Measurements from ENCODE around the gene IL31RA.

Gene IL31RA

DNA sequence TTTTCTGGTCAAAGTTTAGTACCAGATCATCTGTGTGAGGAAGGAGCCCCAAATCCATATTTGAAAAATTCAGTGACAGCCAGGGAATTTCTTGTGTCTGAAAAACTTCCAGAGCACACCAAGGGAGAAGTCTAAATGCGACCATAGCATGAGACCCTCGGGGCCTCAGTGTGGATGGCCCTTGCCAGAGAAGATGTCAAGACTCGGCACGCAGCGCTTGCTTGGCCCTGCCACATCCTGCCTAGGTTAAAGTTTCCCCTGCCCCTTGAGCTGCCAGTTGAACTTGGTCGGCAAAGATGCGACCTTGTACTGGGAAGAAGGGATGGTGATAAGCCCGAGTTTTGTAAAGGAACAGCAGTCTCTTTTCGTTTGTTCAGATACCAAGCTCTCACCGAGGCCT is 65.8 kb downstream of the IL31RA start:
- no peak for DNase-seq
- WGBS (ENCODE audit: insufficient coverage) = 91% methylated on average over 10 of the region's 10 CpGs
- Histone ChIP-seq H3K4me1 (ENCODE audit: control extremely low read depth in 1 of 4, control insufficient read depth in 4 of 4, insufficient read depth in 4 of 4, low read length in 3 of 4) (peaks cover 0 to 12% (median 3%) of the 10 kb centered on the region in 4 experiments), H3K4me3 (ENCODE audit: control insufficient read depth in 1 of 7, extremely low read depth in 1 of 7, insufficient read depth in 4 of 7, low read depth in 2 of 7, low read length in 6 of 7) (no peak overlapping the region), H3K27me3 (replicated peaks in 2 of 5; ENCODE audit: control insufficient read depth in 4 of 5, insufficient read depth in 5 of 5, low read length in 4 of 5) (no peaks in the 10 kb centered on the region), H3K36me3 (ENCODE audit: control insufficient read depth in 4 of 4, insufficient read depth in 4 of 4, low read length in 3 of 4) (no peaks in the 10 kb centered on the region), H3K9me3 (ENCODE audit: control extremely low read depth in 1 of 5, control insufficient read depth in 4 of 5, insufficient read depth in 2 of 5, low read depth in 1 of 5, low read length in 4 of 5) (no peaks in the 10 kb centered on the region), H3K27ac (ENCODE audit: insufficient read depth in 1 of 2, low read depth in 1 of 2, low read length in 2 of 2, poor library complexity in 1 of 2, severe bottlenecking in 2 of 2) (no peak overlapping the region)
- ChIA-PET POLR2A (no interaction called here), CTCF (interaction anchor here (0.6 to 1.1 kb wide), 3 partner anchors 10 to 547 kb away, joined by 3 read pairs; no protein-coding TSS in a partner anchor)

DNA sequence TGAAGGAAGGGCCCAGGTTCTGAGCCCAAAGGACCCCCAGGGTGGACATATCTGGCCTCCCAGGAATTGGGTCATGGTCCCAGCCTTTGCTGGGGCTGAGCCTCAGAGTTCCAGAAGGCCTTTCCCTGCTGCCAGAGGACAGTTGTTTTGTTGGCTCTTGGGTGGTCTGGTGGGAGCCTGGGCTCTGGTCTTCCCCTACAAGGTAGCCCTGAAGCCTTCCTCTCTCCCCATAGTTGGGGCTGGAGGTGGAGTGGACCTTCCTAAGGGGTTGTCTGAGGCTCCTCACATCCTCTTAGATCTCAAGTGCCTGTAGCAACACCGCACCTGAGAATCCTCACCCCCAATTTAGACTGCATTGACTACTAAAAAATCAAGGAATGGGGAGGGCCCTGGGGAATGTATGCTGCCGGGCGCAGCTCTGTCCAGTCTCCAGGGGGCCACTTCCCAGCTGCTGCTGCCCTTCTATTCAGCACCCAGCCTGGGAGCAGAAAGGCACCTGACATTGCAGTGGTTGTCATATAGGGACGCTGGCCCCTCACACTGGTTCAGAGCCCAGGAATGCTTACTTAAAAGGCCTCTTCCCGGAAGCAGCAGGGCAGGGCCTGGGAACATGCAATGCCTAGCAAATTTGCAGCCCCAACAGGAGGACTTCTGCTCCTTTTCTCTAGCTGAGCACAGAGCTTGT is 66.4 kb downstream of the IL31RA start:
- WGBS (ENCODE audit: insufficient coverage) = 100% methylated on average over 4 of the region's 5 CpGs
- Histone ChIP-seq H3K4me1 (ENCODE audit: control extremely low read depth in 1 of 4, control insufficient read depth in 4 of 4, insufficient read depth in 4 of 4, low read length in 3 of 4) (peaks cover 0 to 16% (median 3%) of the 10 kb centered on the region in 4 experiments), H3K27ac (ENCODE audit: insufficient read depth in 1 of 2, low read depth in 1 of 2, low read length in 2 of 2, poor library complexity in 1 of 2, severe bottlenecking in 2 of 2) (no peak overlapping the region), H3K4me3 (ENCODE audit: control insufficient read depth in 1 of 7, extremely low read depth in 1 of 7, insufficient read depth in 4 of 7, low read depth in 2 of 7, low read length in 6 of 7) (no peak overlapping the region), H3K27me3 (replicated peaks in 2 of 5; ENCODE audit: control insufficient read depth in 4 of 5, insufficient read depth in 5 of 5, low read length in 4 of 5) (no peaks in the 10 kb centered on the region), H3K9me3 (ENCODE audit: control extremely low read depth in 1 of 5, control insufficient read depth in 4 of 5, insufficient read depth in 2 of 5, low read depth in 1 of 5, low read length in 4 of 5) (no peaks in the 10 kb centered on the region), H3K36me3 (ENCODE audit: control insufficient read depth in 4 of 4, insufficient read depth in 4 of 4, low read length in 3 of 4) (no peaks in the 10 kb centered on the region)
- POLR2A ChIA-PET = no interaction called here
- no peak for DNase-seq
- CTCF ChIA-PET = no interaction called here

DNA sequence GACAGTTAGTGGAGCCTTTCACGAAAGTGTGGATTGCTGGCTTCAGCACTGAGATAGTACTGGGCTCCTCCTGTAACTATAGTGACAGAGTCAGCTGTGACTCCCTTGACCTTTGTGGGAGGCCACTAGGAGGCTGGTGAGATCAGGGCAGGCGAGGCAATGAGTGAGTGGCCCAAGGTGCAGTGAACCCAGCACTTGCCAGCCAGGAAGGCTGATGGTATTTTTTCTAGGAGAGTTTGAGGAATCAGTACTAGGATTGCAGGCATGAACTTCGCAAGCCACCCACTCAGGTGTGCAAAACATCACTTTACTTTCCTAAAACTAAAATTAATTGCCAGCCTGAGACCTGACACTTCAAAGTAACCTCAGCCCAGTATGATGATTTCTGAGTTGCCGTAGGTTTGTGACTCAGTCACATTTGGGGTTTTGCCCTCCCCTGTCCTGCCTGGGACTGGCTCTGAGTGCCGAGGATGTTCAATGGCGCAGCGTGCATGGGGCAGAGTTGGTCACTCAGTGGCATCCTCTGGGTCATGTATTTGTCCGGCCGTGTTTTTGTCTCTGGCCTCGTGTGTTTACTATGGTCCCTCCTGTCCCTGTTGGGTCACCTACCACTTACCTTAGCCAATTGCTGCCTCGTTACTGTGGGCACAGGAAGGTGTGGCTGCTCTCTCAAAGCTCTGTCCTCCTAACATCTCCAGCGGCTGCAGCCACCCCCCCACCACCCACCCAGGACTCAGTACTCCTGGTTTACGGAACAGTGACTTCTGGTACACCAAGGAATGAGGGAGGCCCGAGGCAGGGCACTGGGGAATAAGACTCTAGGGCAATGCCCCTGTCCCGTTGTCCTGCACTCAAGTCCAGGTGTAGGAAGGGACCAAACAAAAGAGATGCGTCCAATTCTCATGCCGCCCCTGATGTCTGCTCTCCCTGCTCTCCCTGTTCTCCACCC is 67.2 kb downstream of the IL31RA start:
- H3K36me3 ChIP-seq (ENCODE audit: control insufficient read depth in 4 of 4, insufficient read depth in 4 of 4, low read length in 3 of 4) = no peaks in the 10 kb centered on the region
- DNase-seq = no peak
- H3K4me1 ChIP-seq (ENCODE audit: control extremely low read depth in 1 of 4, control insufficient read depth in 4 of 4, insufficient read depth in 4 of 4, low read length in 3 of 4) = peaks cover 0 to 22% (median 8%) of the 10 kb centered on the region in 4 experiments
- H3K27ac ChIP-seq (ENCODE audit: insufficient read depth in 1 of 2, low read depth in 1 of 2, low read length in 2 of 2, poor library complexity in 1 of 2, severe bottlenecking in 2 of 2) = no peak overlapping the region
- ChIA-PET POLR2A (no interaction called here), CTCF (no interaction called here)
- WGBS (ENCODE audit: insufficient coverage) = 98% methylated on average over 14 of the region's 17 CpGs
- no peaks in the 10 kb centered on the region for H3K9me3 ChIP-seq (ENCODE audit: control extremely low read depth in 1 of 5, control insufficient read depth in 4 of 5, insufficient read depth in 2 of 5, low read depth in 1 of 5, low read length in 4 of 5)
- H3K4me3 ChIP-seq (ENCODE audit: control insufficient read depth in 1 of 7, extremely low read depth in 1 of 7, insufficient read depth in 4 of 7, low read depth in 2 of 7, low read length in 6 of 7) = no peak overlapping the region
- no peaks in the 10 kb centered on the region for H3K27me3 ChIP-seq (replicated peaks in 2 of 5; ENCODE audit: control insufficient read depth in 4 of 5, insufficient read depth in 5 of 5, low read length in 4 of 5)

DNA sequence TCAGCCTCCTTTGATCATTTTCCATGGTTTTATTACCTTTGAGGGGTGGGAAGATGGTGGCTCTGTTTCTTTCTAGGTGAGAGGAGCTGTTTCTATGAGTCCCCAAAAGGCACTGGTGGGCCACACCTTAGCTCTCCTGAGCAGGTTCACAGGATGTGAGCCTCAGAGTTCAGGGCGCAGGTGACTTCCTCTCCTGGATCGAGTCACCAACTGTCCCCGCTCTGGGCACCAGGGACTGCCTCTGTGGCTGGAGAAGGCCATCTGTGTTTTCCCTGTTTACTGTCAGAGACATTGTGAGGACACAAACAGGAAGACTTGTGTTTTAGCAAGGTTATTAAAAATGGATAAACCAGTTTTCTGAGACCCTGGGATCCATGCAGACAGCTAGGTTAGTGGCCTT is 68.5 kb downstream of the IL31RA start:
- 47% methylated on average over 3 of the region's 3 CpGs for WGBS (ENCODE audit: insufficient coverage)
- POLR2A ChIA-PET = interaction anchor here (0.8 kb wide), 1 partner anchor 17 kb away, joined by 3 read pairs; no protein-coding TSS in a partner anchor
- Histone ChIP-seq H3K4me3 (ENCODE audit: control insufficient read depth in 1 of 7, extremely low read depth in 1 of 7, insufficient read depth in 4 of 7, low read depth in 2 of 7, low read length in 6 of 7) (no peak overlapping the region), H3K36me3 (ENCODE audit: control insufficient read depth in 4 of 4, insufficient read depth in 4 of 4, low read length in 3 of 4) (no peaks in the 10 kb centered on the region), H3K27me3 (replicated peaks in 2 of 5; ENCODE audit: control insufficient read depth in 4 of 5, insufficient read depth in 5 of 5, low read length in 4 of 5) (no peaks in the 10 kb centered on the region), H3K4me1 (ENCODE audit: control extremely low read depth in 1 of 4, control insufficient read depth in 4 of 4, insufficient read depth in 4 of 4, low read length in 3 of 4) (peaks cover 0 to 30% (median 14%) of the 10 kb centered on the region in 4 experiments), H3K9me3 (ENCODE audit: control extremely low read depth in 1 of 5, control insufficient read depth in 4 of 5, insufficient read depth in 2 of 5, low read depth in 1 of 5, low read length in 4 of 5) (no peaks in the 10 kb centered on the region), H3K27ac (ENCODE audit: insufficient read depth in 1 of 2, low read depth in 1 of 2, low read length in 2 of 2, poor library complexity in 1 of 2, severe bottlenecking in 2 of 2) (no peak overlapping the region)
- DNase-seq = no peak
- CTCF ChIA-PET = interaction anchor here (1.0 to 1.8 kb wide), 2 partner anchors 11 to 15 kb away, joined by 3 to 4 read pairs; no protein-coding TSS in a partner anchor

DNA sequence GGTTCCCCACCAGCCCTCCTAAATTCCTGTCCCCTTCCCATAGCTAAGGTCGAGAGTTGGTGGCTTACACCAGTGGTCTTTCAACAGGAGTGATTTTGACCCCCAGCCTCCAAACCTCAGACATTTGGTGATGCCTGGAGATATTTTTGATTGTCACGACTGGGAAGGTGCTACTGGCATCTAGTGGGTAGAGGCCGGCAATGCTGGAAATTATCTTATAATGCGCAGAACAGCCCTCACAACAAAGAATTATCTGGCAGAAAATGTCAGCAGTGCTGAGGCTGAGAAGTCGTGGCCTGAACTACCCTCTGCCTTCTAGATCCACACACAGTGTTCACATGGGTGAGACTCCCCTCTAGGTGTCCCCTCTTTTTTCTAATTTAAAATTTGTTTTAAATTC is 69.6 kb downstream of the IL31RA start:
- no peaks in the 10 kb centered on the region for H3K36me3 ChIP-seq (ENCODE audit: control insufficient read depth in 4 of 4, insufficient read depth in 4 of 4, low read length in 3 of 4)
- DNase-seq = peak in 2 of 3 donors; percentile 22 to 27
- no peak overlapping the region for H3K4me3 ChIP-seq (ENCODE audit: control insufficient read depth in 1 of 7, extremely low read depth in 1 of 7, insufficient read depth in 4 of 7, low read depth in 2 of 7, low read length in 6 of 7)
- CTCF ChIA-PET = interaction anchor here (0.6 to 1.8 kb wide), 3 partner anchors 14 to 359 kb away, joined by 3 to 4 read pairs (median 4); no protein-coding TSS in a partner anchor
- H3K9me3 ChIP-seq (ENCODE audit: control extremely low read depth in 1 of 5, control insufficient read depth in 4 of 5, insufficient read depth in 2 of 5, low read depth in 1 of 5, low read length in 4 of 5) = no peaks in the 10 kb centered on the region
- H3K4me1 ChIP-seq (ENCODE audit: control extremely low read depth in 1 of 4, control insufficient read depth in 4 of 4, insufficient read depth in 4 of 4, low read length in 3 of 4) = peaks cover 0 to 30% (median 14%) of the 10 kb centered on the region in 4 experiments
- H3K27me3 ChIP-seq (replicated peaks in 2 of 5; ENCODE audit: control insufficient read depth in 4 of 5, insufficient read depth in 5 of 5, low read length in 4 of 5) = no peaks in the 10 kb centered on the region
- POLR2A ChIA-PET = no interaction called here
- 84% methylated on average over 4 of the region's 5 CpGs for WGBS (ENCODE audit: insufficient coverage)
- H3K27ac ChIP-seq (ENCODE audit: insufficient read depth in 1 of 2, low read depth in 1 of 2, low read length in 2 of 2, poor library complexity in 1 of 2, severe bottlenecking in 2 of 2) = no peak overlapping the region

DNA sequence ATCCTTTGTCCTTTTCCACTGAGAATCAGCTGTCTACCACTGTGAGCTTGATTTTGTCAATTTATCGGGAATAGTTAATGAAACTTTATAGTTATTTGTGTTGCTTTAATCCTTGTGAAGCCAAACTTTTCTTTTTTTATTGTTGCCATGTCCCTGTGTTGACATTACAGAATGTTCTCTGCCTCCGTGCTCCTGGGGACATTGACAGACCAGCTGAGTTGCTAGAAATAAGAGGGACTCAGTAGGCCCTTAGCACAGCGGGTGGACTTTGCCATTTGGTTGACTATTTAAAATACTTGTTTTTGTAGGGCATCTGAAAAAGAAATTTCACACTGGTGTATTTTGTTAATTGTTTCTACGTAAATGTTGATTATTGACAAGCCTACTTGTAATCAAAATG is 70.5 kb downstream of the IL31RA start:
- no peaks in the 10 kb centered on the region for H3K27me3 ChIP-seq (replicated peaks in 2 of 5; ENCODE audit: control insufficient read depth in 4 of 5, insufficient read depth in 5 of 5, low read length in 4 of 5)
- WGBS (ENCODE audit: insufficient coverage) = 100% methylated on average over 2 of the region's 4 CpGs
- H3K4me1 ChIP-seq (ENCODE audit: control extremely low read depth in 1 of 4, control insufficient read depth in 4 of 4, insufficient read depth in 4 of 4, low read length in 3 of 4) = peaks cover 0 to 30% (median 14%) of the 10 kb centered on the region in 4 experiments
- DNase-seq = no peak
- no peak overlapping the region for H3K27ac ChIP-seq (ENCODE audit: insufficient read depth in 1 of 2, low read depth in 1 of 2, low read length in 2 of 2, poor library complexity in 1 of 2, severe bottlenecking in 2 of 2)
- ChIA-PET CTCF (interaction anchor here (0.7 to 1.8 kb wide), 3 partner anchors 13 to 131 kb away, joined by 3 to 4 read pairs (median 4); no protein-coding TSS in a partner anchor), POLR2A (interaction anchor here (0.7 kb wide), 1 partner anchor 132 kb away, joined by 4 read pairs; no protein-coding TSS in a partner anchor)
- H3K4me3 ChIP-seq (ENCODE audit: control insufficient read depth in 1 of 7, extremely low read depth in 1 of 7, insufficient read depth in 4 of 7, low read depth in 2 of 7, low read length in 6 of 7) = no peak overlapping the region
- no peaks in the 10 kb centered on the region for H3K9me3 ChIP-seq (ENCODE audit: control extremely low read depth in 1 of 5, control insufficient read depth in 4 of 5, insufficient read depth in 2 of 5, low read depth in 1 of 5, low read length in 4 of 5)
- no peaks in the 10 kb centered on the region for H3K36me3 ChIP-seq (ENCODE audit: control insufficient read depth in 4 of 4, insufficient read depth in 4 of 4, low read length in 3 of 4)

Measured in common myeloid progenitor, CD34-positive (primary cell).